ENCODE measurements around the gene PIGQ. TPM values are rescaled to one million over a fixed set of nuclear protein-coding genes. Genes with fewer than 3 reads are reported as not detected.

The PIGQ gene
- total RNA-seq, 1 experiment from 2014 or later: 72.5 TPM

DNA sequence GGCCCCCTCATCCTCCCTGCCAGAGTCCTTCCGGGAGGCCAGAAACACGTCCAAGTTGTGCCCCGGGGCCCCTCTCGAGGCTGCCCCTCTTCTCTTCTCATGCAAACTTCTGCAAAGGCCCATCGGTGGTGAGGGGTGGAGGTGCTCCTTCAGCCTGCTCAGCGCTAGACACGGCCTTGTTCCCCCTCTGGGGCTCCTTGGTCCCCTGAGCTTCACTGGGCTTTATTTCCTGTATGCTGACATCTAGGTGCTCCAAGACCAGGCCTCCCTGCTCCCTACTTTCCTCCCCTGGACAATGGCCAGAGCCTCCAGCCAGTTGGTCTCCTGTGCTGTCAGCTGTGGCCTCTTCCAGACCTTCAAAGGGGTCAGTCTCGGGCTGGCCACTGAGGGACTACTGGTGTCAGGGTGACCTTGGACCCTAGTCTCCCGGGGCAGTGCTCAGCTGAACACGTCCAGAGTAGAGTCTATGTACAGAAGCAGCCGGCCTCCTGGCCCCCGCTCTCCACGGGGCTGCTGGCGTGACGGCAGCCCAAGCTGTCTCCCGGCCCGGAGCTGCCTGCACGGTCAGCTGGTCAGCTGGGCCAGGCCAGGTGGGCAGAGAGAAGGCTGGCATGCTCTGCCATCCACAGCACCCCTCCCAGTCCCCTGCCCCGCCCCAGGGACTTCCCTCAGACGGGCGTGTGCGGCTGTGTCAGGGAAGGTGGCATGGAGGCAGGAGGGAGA is 11.3 kb upstream of the PIGQ start:
- Histone ChIP-seq H3K4me1 (replicated peaks; ENCODE audit: insufficient read depth) (0 out of 2 replicates have a peak, but pooled peaks cover 3% of the 10 kb centered on the region), H3K27me3 (ENCODE audit: insufficient read depth, low read depth) (no peaks in the 10 kb centered on the region), H2AFZ (no peak overlapping the region), H3F3A (ENCODE audit: insufficient read depth, low read depth) (no peaks in the 10 kb centered on the region), H3K9me2 (ENCODE audit: insufficient read depth) (no peaks in the 10 kb centered on the region), H3K4me2 (no peak overlapping the region), H3K27ac (no peak overlapping the region), H3K9me3 (ENCODE audit: insufficient read depth, low read depth) (no peaks in the 10 kb centered on the region), H3K36me3 (ENCODE audit: low read depth) (no peaks in the 10 kb centered on the region), H3K79me2 (ENCODE audit: low read depth) (no peaks in the 10 kb centered on the region), H4K20me1 (ENCODE audit: insufficient read depth) (no peaks in the 10 kb centered on the region), H3K4me3 (no peak overlapping the region)
- peak in 1 of 2 experiments; percentile 43 for DNase-seq
- ChIA-PET CTCF (no interaction called here), POLR2A (ENCODE audit: unreplicated experiment) (interaction anchor here (0.5 kb wide), 1 partner anchor 138 kb away, joined by 14 read pairs; no protein-coding TSS in a partner anchor)
- intact Hi-C loops (cut with micrococcal nuclease; ENCODE audit: unreplicated experiment): no loop called here
- no peak for TF ChIP-seq EZH2 (IDR thresholded peaks at IDR 0.05; ENCODE audit: low read depth)
- TF ChIP-seq, protein P1, sequence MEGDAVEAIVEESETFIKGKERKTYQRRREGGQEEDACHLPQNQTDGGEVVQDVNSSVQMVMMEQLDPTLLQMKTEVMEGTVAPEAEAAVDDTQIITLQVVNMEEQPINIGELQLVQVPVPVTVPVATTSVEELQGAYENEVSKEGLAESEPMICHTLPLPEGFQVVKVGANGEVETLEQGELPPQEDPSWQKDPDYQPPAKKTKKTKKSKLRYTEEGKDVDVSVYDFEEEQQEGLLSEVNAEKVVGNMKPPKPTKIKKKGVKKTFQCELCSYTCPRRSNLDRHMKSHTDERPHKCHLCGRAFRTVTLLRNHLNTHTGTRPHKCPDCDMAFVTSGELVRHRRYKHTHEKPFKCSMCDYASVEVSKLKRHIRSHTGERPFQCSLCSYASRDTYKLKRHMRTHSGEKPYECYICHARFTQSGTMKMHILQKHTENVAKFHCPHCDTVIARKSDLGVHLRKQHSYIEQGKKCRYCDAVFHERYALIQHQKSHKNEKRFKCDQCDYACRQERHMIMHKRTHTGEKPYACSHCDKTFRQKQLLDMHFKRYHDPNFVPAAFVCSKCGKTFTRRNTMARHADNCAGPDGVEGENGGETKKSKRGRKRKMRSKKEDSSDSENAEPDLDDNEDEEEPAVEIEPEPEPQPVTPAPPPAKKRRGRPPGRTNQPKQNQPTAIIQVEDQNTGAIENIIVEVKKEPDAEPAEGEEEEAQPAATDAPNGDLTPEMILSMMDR (conservative IDR thresholded peaks at IDR 0.05): no peak
- BruUV-seq (replicated peaks): no TSS peak

DNA sequence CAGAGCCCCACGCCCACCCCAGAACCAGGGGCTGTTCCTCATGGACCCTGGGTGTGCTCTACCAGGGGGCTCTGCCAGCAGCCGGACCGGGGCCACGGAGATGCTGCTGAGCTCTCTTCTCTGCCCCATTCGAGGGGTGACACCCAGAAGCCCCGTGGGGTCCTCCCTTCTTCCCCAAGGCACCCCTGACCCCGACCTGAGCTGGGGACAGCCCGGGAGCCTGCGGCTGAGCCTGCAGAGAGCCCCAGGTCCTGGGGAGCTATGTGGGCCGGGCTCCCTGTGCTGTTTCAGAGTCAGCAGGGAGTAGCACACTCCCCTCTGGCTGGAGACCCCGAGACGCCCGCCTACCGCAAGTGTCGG is 10.8 kb upstream of the PIGQ start:
- H3K4me1 ChIP-seq (replicated peaks; ENCODE audit: insufficient read depth): 0 out of 2 replicates have a peak, but pooled peaks cover 4% of the 10 kb centered on the region
- no peaks in the 10 kb centered on the region for H3K36me3 ChIP-seq (ENCODE audit: low read depth)
- no peak for DNase-seq
- no peaks in the 10 kb centered on the region for H3F3A ChIP-seq (ENCODE audit: insufficient read depth, low read depth)
- H3K9me3 ChIP-seq (ENCODE audit: insufficient read depth, low read depth): no peaks in the 10 kb centered on the region
- BruUV-seq (replicated peaks): no TSS peak
- POLR2A ChIA-PET (ENCODE audit: unreplicated experiment): interaction anchor here (0.5 kb wide), 1 partner anchor 139 kb away, joined by 14 read pairs; no protein-coding TSS in a partner anchor
- H4K20me1 ChIP-seq (ENCODE audit: insufficient read depth): no peaks in the 10 kb centered on the region
- H3K4me3 ChIP-seq: no peak overlapping the region
- no peak overlapping the region for H2AFZ ChIP-seq
- H3K27ac ChIP-seq: no peak overlapping the region
- H3K79me2 ChIP-seq (ENCODE audit: low read depth): no peaks in the 10 kb centered on the region
- no peak overlapping the region for H3K4me2 ChIP-seq
- no peak for TF ChIP-seq EZH2 (IDR thresholded peaks at IDR 0.05; ENCODE audit: low read depth)
- TF ChIP-seq, protein P1 (conservative IDR thresholded peaks at IDR 0.05): no peak
- no peaks in the 10 kb centered on the region for H3K9me2 ChIP-seq (ENCODE audit: insufficient read depth)
- intact Hi-C loops (cut with micrococcal nuclease; ENCODE audit: unreplicated experiment): no loop called here
- CTCF ChIA-PET: no interaction called here
- no peaks in the 10 kb centered on the region for H3K27me3 ChIP-seq (ENCODE audit: insufficient read depth, low read depth)

DNA sequence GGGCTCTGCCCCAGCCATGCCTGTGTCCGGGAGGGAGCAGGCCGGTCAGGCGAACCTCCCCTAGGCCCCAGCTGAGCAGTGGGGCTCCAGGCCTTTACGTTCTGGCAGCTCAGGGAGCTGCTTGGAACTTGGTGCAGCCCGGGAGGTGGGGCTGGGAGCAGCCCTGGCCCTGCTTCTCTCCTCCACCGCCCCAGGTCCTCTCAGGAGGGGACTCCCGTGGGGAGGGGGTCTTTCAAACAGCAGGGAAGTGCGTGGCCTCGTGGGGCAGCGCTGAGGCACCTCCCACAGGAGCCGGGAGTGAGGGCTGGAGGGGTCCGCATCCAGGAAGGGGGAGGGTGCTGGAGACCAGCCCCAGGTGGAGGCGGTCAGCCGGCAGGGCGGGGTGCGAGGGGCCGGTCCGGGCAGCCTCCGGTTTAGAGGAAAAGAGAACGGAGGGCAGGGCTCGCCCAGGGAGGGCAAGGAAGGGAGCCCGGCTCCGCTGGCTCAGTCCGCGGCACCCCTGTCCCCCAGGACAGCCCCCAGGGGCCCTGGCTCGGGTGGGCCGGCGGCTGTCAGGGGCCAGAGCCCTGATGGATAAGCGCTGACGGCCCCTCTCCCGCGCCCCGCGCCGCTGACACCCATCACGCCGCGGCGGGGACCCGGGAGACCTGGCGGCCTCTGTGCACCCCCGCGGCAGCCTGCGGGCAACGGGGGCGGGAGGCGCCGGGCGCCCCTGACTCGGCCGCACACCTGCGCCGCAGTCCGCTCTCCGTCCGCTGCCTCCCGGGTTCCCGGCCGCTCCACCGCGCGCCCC is 10.2 kb upstream of the PIGQ start:
- TF ChIP-seq, protein P1 (conservative IDR thresholded peaks at IDR 0.05): no peak
- TF ChIP-seq EZH2 (IDR thresholded peaks at IDR 0.05; ENCODE audit: low read depth): no peak
- H3K4me1 ChIP-seq (replicated peaks; ENCODE audit: insufficient read depth): 0 out of 2 replicates have a peak, but pooled peaks cover 4% of the 10 kb centered on the region
- intact Hi-C loops (cut with micrococcal nuclease; ENCODE audit: unreplicated experiment): no loop called here
- no TSS peak for BruUV-seq (replicated peaks)
- H3K27ac ChIP-seq: no peak overlapping the region
- H3K4me2 ChIP-seq: no peak overlapping the region
- no peak overlapping the region for H2AFZ ChIP-seq
- H3K9me2 ChIP-seq (ENCODE audit: insufficient read depth): no peaks in the 10 kb centered on the region
- H3K4me3 ChIP-seq: no peak overlapping the region
- H3F3A ChIP-seq (ENCODE audit: insufficient read depth, low read depth): no peaks in the 10 kb centered on the region
- H3K36me3 ChIP-seq (ENCODE audit: low read depth): no peaks in the 10 kb centered on the region
- no peaks in the 10 kb centered on the region for H4K20me1 ChIP-seq (ENCODE audit: insufficient read depth)
- H3K27me3 ChIP-seq (ENCODE audit: insufficient read depth, low read depth): no peaks in the 10 kb centered on the region
- no peak for DNase-seq
- ChIA-PET CTCF (no interaction called here), POLR2A (ENCODE audit: unreplicated experiment) (no interaction called here)
- no peaks in the 10 kb centered on the region for H3K79me2 ChIP-seq (ENCODE audit: low read depth)
- no peaks in the 10 kb centered on the region for H3K9me3 ChIP-seq (ENCODE audit: insufficient read depth, low read depth)

Measured in PC-9 (cell line).